ES-I3 (cell line): ENCODE data around the gene ERGIC1.

Experiments used
- H3K36me3 ChIP-seq: 2 replicates; pipeline ENCODE4 v1.6.1; 2013; ENCODE audit warnings: mild to moderate bottlenecking, low read length, control low read depth, moderate library complexity; ENCODE audit not compliant: insufficient read depth
- H3K4me1 ChIP-seq: 2 replicates; pipeline ENCODE4 v1.6.1; 2013; ENCODE audit warnings: mild to moderate bottlenecking, control low read depth, low read length; ENCODE audit not compliant: insufficient read depth
- H3K9ac ChIP-seq: 2 replicates; pipeline ENCODE4 v1.6.1; 2013; ENCODE audit warnings: low read depth, mild to moderate bottlenecking, low read length, moderate library complexity
- H3K9me3 ChIP-seq: 2 replicates; pipeline ENCODE4 v1.6.1; 2013; ENCODE audit warnings: mild to moderate bottlenecking, low read length, moderate library complexity; ENCODE audit not compliant: control insufficient read depth, insufficient read depth

The ERGIC1 gene

GRCh38 chr5:172949426-172949825 is 115.4 kb downstream of the ERGIC1 start:
- Histone ChIP-seq H3K9ac (no peak overlapping the region), H3K9me3 (no peaks in the 10 kb centered on the region), H3K36me3 (no peaks in the 10 kb centered on the region; the same call in 1 of the 2 replicates), H3K4me1 (peaks cover 4% of the 10 kb centered on the region)

DNA sequence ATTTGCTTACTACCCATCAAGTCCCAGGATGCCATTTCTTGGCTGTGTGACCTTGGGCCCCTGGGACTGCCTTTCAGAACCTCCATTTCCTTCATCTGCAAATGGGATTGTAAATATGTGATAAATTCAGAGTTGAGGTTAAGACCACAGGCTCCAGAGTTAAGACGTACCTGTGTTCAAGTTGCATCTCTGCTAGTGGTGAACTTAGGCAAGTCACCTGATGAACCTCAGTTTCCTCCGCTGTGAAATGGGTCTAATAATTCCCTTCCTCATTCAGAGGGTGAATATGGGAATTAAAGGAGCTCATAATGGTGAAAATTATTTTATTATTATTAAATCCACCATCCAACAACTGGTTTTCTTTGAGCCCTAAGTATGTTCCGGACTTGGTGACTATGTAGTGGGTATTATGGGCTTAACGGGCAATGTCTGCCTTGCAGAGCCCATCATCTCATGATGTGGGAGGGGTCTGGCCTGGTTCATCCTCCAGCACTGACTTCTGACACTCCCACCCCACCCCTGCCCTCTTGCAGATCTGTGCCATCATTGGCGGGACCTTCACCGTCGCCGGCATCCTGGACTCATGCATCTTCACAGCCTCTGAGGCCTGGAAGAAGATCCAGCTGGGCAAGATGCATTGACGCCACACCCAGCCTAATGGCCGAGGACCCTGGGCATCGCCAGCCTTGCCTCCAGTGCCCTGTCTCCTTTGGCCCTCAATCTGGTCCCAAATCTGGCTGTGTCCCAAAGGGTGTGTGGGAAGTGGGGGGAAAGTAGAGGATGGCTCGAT is 116.3 kb downstream of the ERGIC1 start:
- no peak overlapping the region for H3K9ac ChIP-seq
- no peaks in the 10 kb centered on the region for H3K9me3 ChIP-seq
- H3K36me3 ChIP-seq, result no peaks in the 10 kb centered on the region
- H3K4me1 ChIP-seq, result peaks cover 7% of the 10 kb centered on the region

GRCh38 chr5:172951371-172952033 is 117.5 kb downstream of the ERGIC1 start:
- Histone ChIP-seq H3K4me1 (peaks cover 7% of the 10 kb centered on the region), H3K36me3 (no peaks in the 10 kb centered on the region), H3K9ac (no peak overlapping the region), H3K9me3 (no peaks in the 10 kb centered on the region)

GRCh38 chr5:172952034-172952511 is 118.0 kb downstream of the ERGIC1 start:
- Histone ChIP-seq H3K9me3 (no peaks in the 10 kb centered on the region), H3K9ac (no peak overlapping the region), H3K36me3 (no peaks in the 10 kb centered on the region), H3K4me1 (peaks cover 7% of the 10 kb centered on the region)

DNA sequence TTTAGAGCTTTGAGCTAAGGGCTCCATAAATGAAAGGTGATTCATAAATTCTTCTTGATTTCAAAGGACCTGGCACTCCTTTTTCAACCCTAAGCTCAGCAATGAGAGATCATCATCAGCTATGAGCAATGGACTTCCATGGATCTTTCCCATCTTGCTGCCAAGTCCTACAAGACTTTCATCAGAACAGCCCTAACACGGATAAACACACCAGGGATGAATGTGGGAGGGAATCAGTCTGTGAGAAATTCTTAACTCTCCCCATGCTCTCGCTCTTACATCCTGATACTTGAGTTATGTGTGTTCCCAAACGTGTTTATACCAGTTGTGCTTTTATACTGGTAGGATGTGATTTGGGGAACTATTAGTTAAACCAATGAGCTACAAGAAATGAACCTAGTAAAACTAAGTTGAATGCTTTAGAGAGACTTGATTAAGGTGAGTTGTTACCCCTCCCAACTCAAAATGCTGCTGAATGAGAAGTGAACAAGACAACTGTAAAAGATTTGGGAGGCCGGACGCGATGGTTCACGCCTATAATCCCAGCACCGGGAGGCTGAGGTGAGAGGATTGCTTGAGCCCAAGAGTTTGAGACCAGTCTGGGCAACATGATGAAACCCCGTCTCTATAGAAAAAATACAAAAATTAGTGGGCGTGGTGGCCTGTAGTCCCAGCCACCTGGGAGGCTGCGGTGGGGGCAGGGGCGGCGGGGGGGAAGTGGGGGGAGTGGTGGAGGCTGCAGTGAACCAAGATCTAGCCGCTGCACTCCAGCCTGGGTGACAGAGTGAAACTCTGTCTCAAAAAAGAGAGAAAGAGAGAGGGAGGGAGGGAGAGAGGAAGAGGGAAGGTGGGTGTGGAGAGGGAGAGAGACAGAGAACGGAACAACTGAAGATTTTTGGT is 120.0 kb downstream of the ERGIC1 start:
- H3K9ac ChIP-seq, result no peak overlapping the region; the same call in 1 of the 2 replicates
- H3K4me1 ChIP-seq, result peaks cover 7% of the 10 kb centered on the region
- no peaks in the 10 kb centered on the region for H3K36me3 ChIP-seq
- H3K9me3 ChIP-seq, result no peaks in the 10 kb centered on the region

DNA sequence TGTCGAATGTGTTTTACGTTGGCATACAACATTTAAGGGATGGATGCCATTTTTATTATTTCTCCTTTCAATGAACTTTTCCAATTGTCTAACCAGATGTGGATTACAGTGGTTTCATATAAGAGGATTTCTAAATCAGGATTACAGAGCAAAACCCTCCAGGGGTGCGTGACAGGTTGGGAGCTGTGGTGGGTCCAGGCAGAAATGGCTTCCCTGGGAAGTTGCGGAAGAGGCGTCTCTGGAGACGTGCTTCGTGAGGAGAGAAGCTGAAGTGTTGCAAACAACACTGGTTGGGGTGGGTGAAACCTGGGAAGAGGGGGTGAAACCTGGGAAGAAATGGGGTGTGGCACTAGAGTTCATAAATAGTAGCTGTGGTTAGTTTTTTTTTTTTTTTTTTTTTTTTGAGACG is 120.7 kb downstream of the ERGIC1 start:
- Histone ChIP-seq H3K4me1 (peaks cover 7% of the 10 kb centered on the region), H3K36me3 (no peaks in the 10 kb centered on the region), H3K9ac (no peak overlapping the region; the same call in 1 of the 2 replicates), H3K9me3 (no peaks in the 10 kb centered on the region)

GRCh38 chr5:172956228-172956627 is 122.2 kb downstream of the ERGIC1 start:
- Histone ChIP-seq H3K9me3 (no peaks in the 10 kb centered on the region), H3K9ac (no peak overlapping the region)

DNA sequence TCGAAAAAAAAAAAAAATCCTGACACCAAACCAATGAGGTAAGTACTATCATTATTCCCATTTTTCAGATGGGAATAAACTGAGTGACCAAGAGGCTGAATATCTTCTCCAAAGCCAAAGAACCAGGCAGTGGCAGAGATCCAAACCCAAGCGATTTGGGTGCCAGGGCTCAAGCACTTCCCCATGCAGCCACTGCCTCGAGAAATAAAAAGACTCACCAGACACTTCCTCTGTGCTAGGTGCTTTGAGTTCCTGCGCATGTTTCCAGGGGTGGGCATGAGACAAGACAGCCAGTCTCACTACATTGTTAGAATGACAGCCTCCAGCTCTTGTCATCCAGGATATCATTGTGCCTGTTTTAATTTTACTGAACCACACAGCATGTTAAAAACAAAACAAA is 122.9 kb downstream of the ERGIC1 start:
- peaks cover 4% of the 10 kb centered on the region; the same call in 1 of the 2 replicates for H3K4me1 ChIP-seq

More at GRCh38 chr5:172956228-172956627, 122.2 kb downstream of the ERGIC1 start:
- Histone ChIP-seq H3K36me3 (no peaks in the 10 kb centered on the region), H3K4me1 (peaks cover 7% of the 10 kb centered on the region)

GRCh38 chr5:172957458-172957857 is 123.4 kb downstream of the ERGIC1 start:
- Histone ChIP-seq H3K4me1 (peaks cover 4% of the 10 kb centered on the region; the same call in 1 of the 2 replicates), H3K9ac (no peak overlapping the region), H3K9me3 (no peaks in the 10 kb centered on the region), H3K36me3 (no peaks in the 10 kb centered on the region)

More for the DNA sequence above, 122.9 kb downstream of the ERGIC1 start:
- H3K9ac ChIP-seq, result no peak overlapping the region
- no peaks in the 10 kb centered on the region for H3K9me3 ChIP-seq
- no peaks in the 10 kb centered on the region for H3K36me3 ChIP-seq

- H3K4me1 ChIP-seq, result peaks cover 4% of the 10 kb centered on the region; the same call in 1 of the 2 replicates
- H3K36me3 ChIP-seq, result no peaks in the 10 kb centered on the region
- peak overlapping the region; percentile 91 for H3K9ac ChIP-seq
- H3K9me3 ChIP-seq, result no peaks in the 10 kb centered on the region
These were observed 124.4 kb downstream of the ERGIC1 start for GRCh38 chr5:172958331-172959046.

- no peaks in the 10 kb centered on the region; the same call in 1 of the 2 replicates for H3K4me1 ChIP-seq
- H3K9ac ChIP-seq, result peak overlapping the region; percentile 91
- H3K9me3 ChIP-seq, result no peaks in the 10 kb centered on the region
- no peaks in the 10 kb centered on the region; the same call in 1 of the 2 replicates for H3K36me3 ChIP-seq
These were observed 126.1 kb downstream of the ERGIC1 start for GRCh38 chr5:172959824-172960799.

DNA sequence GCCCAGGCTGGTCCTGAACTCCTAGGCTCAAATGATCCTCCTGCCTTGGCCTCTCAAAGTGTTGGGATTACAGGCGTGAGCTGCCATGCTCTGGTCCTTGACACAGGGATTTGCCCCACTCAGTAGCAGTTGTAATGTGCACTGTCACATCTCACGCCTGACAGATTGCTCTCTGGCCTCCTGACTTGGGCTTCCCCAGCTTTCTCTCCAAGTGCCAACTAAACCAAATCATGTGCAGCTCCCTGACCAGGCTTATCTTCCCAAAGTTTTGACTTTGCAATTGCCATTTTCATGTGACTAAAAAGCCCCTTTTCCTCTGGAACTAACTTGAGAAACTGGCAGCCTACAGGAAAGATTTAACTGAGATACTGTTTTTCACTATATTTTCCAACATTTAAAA is 135.9 kb downstream of the ERGIC1 start:
- H3K9me3 ChIP-seq, result no peaks in the 10 kb centered on the region
- no peaks in the 10 kb centered on the region for H3K4me1 ChIP-seq
- H3K36me3 ChIP-seq, result peaks cover 6% of the 10 kb centered on the region
- no peak overlapping the region for H3K9ac ChIP-seq

GRCh38 chr5:172971482-172971881 is 137.4 kb downstream of the ERGIC1 start:
- Histone ChIP-seq H3K9ac (no peak overlapping the region), H3K4me1 (no peaks in the 10 kb centered on the region), H3K9me3 (no peaks in the 10 kb centered on the region), H3K36me3 (peaks cover 3% of the 10 kb centered on the region; the same call in 1 of the 2 replicates)
